HG03097 (cell line): ENCODE data around the gene C16orf87.
"Not testable (repeated sequence)": the region's sequence is repeated elsewhere in the genome, so short reads cannot be mapped to it uniquely, and the experiment has no call there.

Source experiments
- ATAC-seq: cut with Tn5 transposase; IDR thresholded peaks from one replicate; pipeline ENCODE4 v1.9.1; 2021; ENCODE audit not compliant: unreplicated experiment, low FRiP score

The C16orf87 gene

GRCh38 chr16:46801428-46802049 is 29.4 kb downstream of the C16orf87 start:
- no peak for ATAC-seq

- no peak for ATAC-seq
Measured at GRCh38 chr16:46800494-46800893, 30.5 kb downstream of the C16orf87 start.

GRCh38 chr16:46797501-46797900 is 33.5 kb downstream of the C16orf87 start:
- ATAC-seq: no peak

GRCh38 chr16:46796764-46797269 is 34.2 kb downstream of the C16orf87 start:
- ATAC-seq: no peak

GRCh38 chr16:46793841-46794240 is 37.1 kb downstream of the C16orf87 start:
- ATAC-seq: no peak

GRCh38 chr16:46790599-46791270 is 40.2 kb downstream of the C16orf87 start:
- ATAC-seq: no peak

- ATAC-seq: peak; percentile 72
Measured at GRCh38 chr16:46789499-46790414, 41.2 kb downstream of the C16orf87 start.

GRCh38 chr16:46788891-46789474 is 42.0 kb downstream of the C16orf87 start:
- no peak for ATAC-seq

- ATAC-seq: no peak
Measured at GRCh38 chr16:46787909-46788308, 43.1 kb downstream of the C16orf87 start.

GRCh38 chr16:46785076-46785845 is 45.7 kb downstream of the C16orf87 start:
- no peak for ATAC-seq

GRCh38 chr16:46784569-46784968 is 46.4 kb downstream of the C16orf87 start:
- not testable (repeated sequence) for ATAC-seq

- no peak for ATAC-seq
Measured at GRCh38 chr16:46783800-46784199, 47.2 kb downstream of the C16orf87 start.

- ATAC-seq: no peak
Measured at GRCh38 chr16:46782320-46782719, 48.7 kb downstream of the C16orf87 start.

GRCh38 chr16:46777804-46778203 is 53.2 kb downstream of the C16orf87 start:
- no peak for ATAC-seq

- no peak for ATAC-seq
Measured at GRCh38 chr16:46775214-46775613, 55.8 kb downstream of the C16orf87 start.

- no peak for ATAC-seq
Measured at GRCh38 chr16:46774743-46775177, 56.2 kb downstream of the C16orf87 start.

GRCh38 chr16:46772463-46772862 is 58.5 kb downstream of the C16orf87 start:
- ATAC-seq: no peak

GRCh38 chr16:46768809-46769208 is 62.2 kb downstream of the C16orf87 start:
- ATAC-seq: no peak

- ATAC-seq: no peak
Measured at GRCh38 chr16:46765050-46765449, 65.9 kb downstream of the C16orf87 start.

GRCh38 chr16:46763147-46763546 is 67.8 kb downstream of the C16orf87 start:
- no peak for ATAC-seq
